Activated naive CD4-positive, alpha-beta T cell treated with anti-CD3 and anti-CD28 coated beads for 36 hours (primary cell): ENCODE data around the gene ENGASE. TPM values are rescaled to one million over a fixed set of nuclear protein-coding genes. Genes with fewer than 3 reads are reported as not detected.

ENCODE experiments used
- CTCF ChIA-PET: fragments of 350-600 bp; sonication (Branson Sonifier 250); formaldehyde crosslinking; loops from one replicate; lab custom pipeline; 2021; ENCODE audit warnings: antibody characterized with exemption; lab: Charles Lee
- DNase-seq: peaks from one replicate; pipeline ENCODE4 v3.0.0-alpha.2; 2020
- H3K27ac Mint-ChIP-seq: one replicate; pipeline ENCODE4 v1.8.0; 2021; ENCODE audit warnings: mild to moderate bottlenecking, mixed read lengths
- H3K27me3 Mint-ChIP-seq: one replicate; pipeline ENCODE4 v1.8.0; 2021; ENCODE audit warnings: low read depth, mixed read lengths
- H3K36me3 Mint-ChIP-seq: one replicate; pipeline ENCODE4 v1.8.0; 2021; ENCODE audit warnings: low read depth, mixed read lengths
- H3K4me1 Mint-ChIP-seq: one replicate; pipeline ENCODE4 v1.8.0; 2021; ENCODE audit warnings: low read depth, mixed read lengths
- H3K4me3 Mint-ChIP-seq: one replicate; pipeline ENCODE4 v1.8.0; 2021; ENCODE audit warnings: mild to moderate bottlenecking, moderate library complexity, mixed read lengths
- H3K9me3 Mint-ChIP-seq: one replicate; pipeline ENCODE4 v1.8.0; 2021; ENCODE audit warnings: mixed read lengths
- intact Hi-C: fragments of 100-400 bp; cut with micrococcal nuclease; formaldehyde crosslinking; loops from one replicate; pipeline ENCODE4 v1.15.1; 2023
- total RNA-seq, 2 experiments: library from RNA; stranded (reverse); gene quantifications; one replicate each; pipeline ENCODE4 v1.2.3, GENCODE V29; 2021

ENGASE gene
- total RNA-seq, 2 experiments from 2014 or later = 49.5 to 51.2 TPM

DNA sequence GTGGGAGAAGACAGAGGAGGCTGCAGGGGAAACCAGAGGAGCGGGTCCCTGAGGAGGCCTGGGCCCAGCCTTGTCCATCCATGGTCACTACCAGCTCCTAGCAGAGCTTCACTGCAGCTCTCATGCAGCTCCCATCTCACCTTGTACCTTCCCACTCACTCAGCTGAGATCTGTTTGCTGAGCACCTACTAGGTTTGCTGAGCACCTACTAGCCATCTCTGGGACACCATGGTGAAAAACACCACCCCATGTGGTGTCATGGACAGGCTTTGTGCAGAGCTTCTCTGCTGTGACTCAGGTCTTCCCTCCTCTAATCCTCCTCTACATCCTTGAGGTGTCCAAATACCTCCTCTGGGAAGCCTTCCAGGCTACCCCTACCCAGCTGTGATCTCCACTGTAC, 58.6 kb downstream of the ENGASE start:
- Mint-ChIP-seq H3K4me3 (no peak overlapping the region), H3K27me3 (peaks cover 5% of the 10 kb centered on the region), H3K27ac (no peak overlapping the region), H3K4me1 (no peaks in the 10 kb centered on the region), H3K9me3 (peaks cover under 1% of the 10 kb centered on the region), H3K36me3 (no peaks in the 10 kb centered on the region)
- CTCF ChIA-PET = interaction anchor here (0.9 kb wide), 1 partner anchor 140 kb away, joined by 3 read pairs; no protein-coding TSS in a partner anchor
- DNase-seq = no peak
- intact Hi-C loops = no loop called here

DNA sequence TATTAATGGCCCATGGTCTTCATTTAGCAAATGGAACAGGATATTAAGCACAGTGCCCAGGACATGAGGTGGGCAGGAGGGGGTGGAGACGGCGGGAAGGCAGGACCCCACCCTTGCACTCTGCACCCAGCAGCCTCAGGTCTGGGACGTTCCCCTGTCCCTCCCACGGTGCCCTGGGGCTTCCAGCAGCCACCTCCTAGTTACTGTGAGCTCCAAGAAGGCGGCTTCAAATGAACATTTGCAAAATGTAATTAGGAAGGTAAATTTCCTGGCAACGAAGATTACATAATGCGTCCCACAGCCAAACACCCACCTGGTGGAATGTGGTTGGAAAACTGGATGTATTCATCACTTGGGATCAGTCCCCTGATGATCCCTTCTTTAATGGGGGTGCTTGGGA, 59.4 kb downstream of the ENGASE start:
- Mint-ChIP-seq H3K27me3 (peaks cover 7% of the 10 kb centered on the region), H3K27ac (no peak overlapping the region), H3K4me1 (no peaks in the 10 kb centered on the region), H3K4me3 (no peak overlapping the region), H3K9me3 (peaks cover 3% of the 10 kb centered on the region), H3K36me3 (no peaks in the 10 kb centered on the region)
- CTCF ChIA-PET = interaction anchor here (0.7 kb wide), 1 partner anchor 206 kb away, joined by 3 read pairs; no protein-coding TSS in a partner anchor
- no peak for DNase-seq
- intact Hi-C loops = no loop called here

GRCh38 chr17:79135011-79135410, 60.4 kb downstream of the ENGASE start:
- H3K27me3 Mint-ChIP-seq = peaks cover 7% of the 10 kb centered on the region
- no peak overlapping the region for H3K4me3 Mint-ChIP-seq
- intact Hi-C loops = no loop called here
- H3K27ac Mint-ChIP-seq = no peak overlapping the region
- peaks cover 3% of the 10 kb centered on the region for H3K9me3 Mint-ChIP-seq
- CTCF ChIA-PET = no interaction called here
- no peak for DNase-seq
- H3K36me3 Mint-ChIP-seq = no peaks in the 10 kb centered on the region
- H3K4me1 Mint-ChIP-seq = no peaks in the 10 kb centered on the region

DNA sequence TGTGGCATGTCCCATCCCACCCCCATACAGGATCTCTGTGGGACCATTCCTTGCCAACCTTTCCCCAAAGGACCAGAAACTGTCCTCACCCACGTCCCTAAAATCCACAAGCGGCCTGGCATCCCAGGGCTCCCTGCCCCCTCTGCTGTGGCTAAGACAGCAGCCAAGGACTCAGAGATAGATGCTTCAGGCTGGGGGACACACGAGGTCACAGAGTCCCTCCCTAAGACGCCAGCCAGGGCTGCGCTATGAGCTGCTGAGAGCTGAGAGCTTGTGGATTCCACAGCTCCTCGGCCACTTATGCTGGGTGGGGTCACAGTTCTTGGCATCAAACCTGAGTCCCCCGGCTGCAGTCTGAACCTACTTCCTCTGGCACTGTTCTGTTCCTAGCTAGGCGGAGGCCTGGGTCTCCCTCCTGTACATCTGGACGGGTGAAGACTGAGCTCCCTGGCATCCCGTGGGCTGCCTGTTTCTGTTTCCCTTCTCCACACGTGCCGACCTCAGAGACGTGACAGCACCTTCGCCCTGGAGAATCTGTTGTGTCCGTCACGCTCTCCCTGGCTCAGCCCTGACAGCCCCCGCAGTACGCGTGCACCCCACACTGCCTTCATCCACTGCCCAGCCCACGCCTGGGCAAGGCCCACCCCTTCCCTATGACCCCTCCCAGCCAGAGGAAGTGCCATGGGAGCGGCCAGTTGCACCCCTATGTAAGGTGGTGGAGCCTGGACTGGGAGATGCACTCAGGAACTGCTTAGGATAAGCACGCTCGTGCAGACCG, 61.2 kb downstream of the ENGASE start:
- H3K4me1 Mint-ChIP-seq = no peaks in the 10 kb centered on the region
- peaks cover 7% of the 10 kb centered on the region for H3K27me3 Mint-ChIP-seq
- DNase-seq = no peak
- intact Hi-C loops = no loop called here
- CTCF ChIA-PET = no interaction called here
- H3K9me3 Mint-ChIP-seq = peaks cover 3% of the 10 kb centered on the region
- H3K27ac Mint-ChIP-seq = no peak overlapping the region
- no peaks in the 10 kb centered on the region for H3K36me3 Mint-ChIP-seq
- H3K4me3 Mint-ChIP-seq = no peak overlapping the region

Other genes with a start within 250 kb of the ENGASE start
- 10 to 100 TPM; 65.3 to 68.7 TPM for gene USP36, start 234.0 kb upstream of the ENGASE start, total RNA-seq
- gene CEP295NL, start 171.6 kb upstream of the ENGASE start, total RNA-seq = not detected
- gene TIMP2, start 149.4 kb upstream of the ENGASE start, total RNA-seq = under 1 TPM; 0.35 to 0.43 TPM
- gene LGALS3BP, start 94.9 kb upstream of the ENGASE start, total RNA-seq = 10 to 100 TPM; 59.9 to 65.4 TPM
- gene CANT1, start 65.1 kb upstream of the ENGASE start, total RNA-seq = 10 to 100 TPM; 48.7 to 51.0 TPM
- gene C1QTNF1, start 50.7 kb upstream of the ENGASE start, total RNA-seq = under 1 TPM; 0.14 to 0.32 TPM